Mesothelial cell of epicardium (in vitro differentiated cells): ENCODE measurements around the gene CALN1. TPM values are rescaled to one million over a fixed set of nuclear protein-coding genes. Genes with fewer than 3 reads are reported as not detected.
"Not testable (repeated sequence)": the region's sequence is repeated elsewhere in the genome, so short reads cannot be mapped to it uniquely, and the experiment has no call there.

Source experiments
- DNase-seq, 2 experiments: peaks; one replicate each; pipeline ENCODE4 v3.0.0; 2021; ENCODE audit warnings: low spot score in 2 of 2; ENCODE audit not compliant: unreplicated experiment in 2 of 2
- H3K27ac Mint-ChIP-seq: 2 replicates; pipeline ENCODE4 v1.8.0; 2021; ENCODE audit warnings: mixed read lengths
- H3K27me3 Mint-ChIP-seq: 2 replicates; pipeline ENCODE4 v1.8.0; 2021; ENCODE audit warnings: low read depth, mixed read lengths
- H3K36me3 Mint-ChIP-seq: 2 replicates; pipeline ENCODE4 v1.8.0; 2021; ENCODE audit warnings: mixed read lengths
- H3K4me1 Mint-ChIP-seq: 2 replicates; pipeline ENCODE4 v1.8.0; 2021; ENCODE audit warnings: mixed read lengths
- H3K4me3 Mint-ChIP-seq: 2 replicates; pipeline ENCODE4 v1.8.0; 2021; ENCODE audit warnings: mild to moderate bottlenecking, moderate library complexity, mixed read lengths
- H3K9me3 Mint-ChIP-seq: 2 replicates; pipeline ENCODE4 v1.8.0; 2021; ENCODE audit warnings: mixed read lengths
- total RNA-seq: library from RNA; stranded (reverse); gene quantifications from 3 replicates; pipeline ENCODE4 v1.2.1, GENCODE V29; 2021
- TF ChIP-seq, protein P1 (sequence below): fragments of 200-600 bp; sonication (generic); IDR thresholded peaks from one replicate; pipeline ENCODE4 v1.5.0; 2021; ENCODE audit warnings: antibody characterized with exemption; ENCODE audit not compliant: unreplicated experiment

Gene CALN1
- total RNA-seq, 1 donor from 2014 or later = 1.1 TPM

DNA sequence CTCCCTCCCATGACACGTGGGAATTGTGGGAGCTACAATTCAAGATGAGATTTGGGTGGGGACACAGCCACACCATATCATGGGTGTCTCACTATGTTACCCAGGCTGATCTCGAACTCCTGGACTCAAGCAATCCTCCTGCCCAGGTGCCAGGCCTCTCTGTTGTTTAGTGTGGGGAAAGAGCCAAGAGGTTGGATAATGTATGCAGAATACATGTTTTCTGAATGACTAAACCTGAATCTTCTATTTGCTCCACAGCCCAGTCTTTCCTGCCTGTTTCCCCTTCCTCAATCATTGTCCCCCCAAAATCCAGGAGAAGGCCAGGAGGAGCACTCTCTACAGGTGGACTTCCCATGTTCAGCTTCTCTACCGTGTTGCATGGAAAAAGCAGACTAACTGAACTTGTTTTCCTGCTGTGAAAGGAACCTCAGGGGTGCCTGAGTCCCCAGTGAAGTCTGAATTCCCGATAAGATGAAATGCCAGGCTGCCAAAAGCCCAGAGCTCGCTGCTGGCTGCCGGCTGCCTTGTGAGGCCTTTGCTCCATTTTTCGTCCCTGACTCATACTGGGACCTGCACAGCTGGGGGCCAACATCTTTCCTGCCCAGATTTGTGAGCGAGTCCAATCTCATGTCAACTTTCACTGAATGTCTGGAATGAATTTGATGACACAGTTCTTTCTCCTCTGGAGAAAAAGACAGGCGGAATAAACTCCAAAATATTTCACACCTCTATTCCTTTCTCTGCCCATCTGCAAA, 588.0 kb downstream of the CALN1 start:
- Mint-ChIP-seq H3K27me3 (peaks cover 4% of the 10 kb centered on the region), H3K36me3 (no peaks in the 10 kb centered on the region), H3K9me3 (peaks cover 18% of the 10 kb centered on the region), H3K27ac (no peak overlapping the region), H3K4me3 (no peak overlapping the region), H3K4me1 (peaks cover 6% of the 10 kb centered on the region)
- TF ChIP-seq, protein P1, sequence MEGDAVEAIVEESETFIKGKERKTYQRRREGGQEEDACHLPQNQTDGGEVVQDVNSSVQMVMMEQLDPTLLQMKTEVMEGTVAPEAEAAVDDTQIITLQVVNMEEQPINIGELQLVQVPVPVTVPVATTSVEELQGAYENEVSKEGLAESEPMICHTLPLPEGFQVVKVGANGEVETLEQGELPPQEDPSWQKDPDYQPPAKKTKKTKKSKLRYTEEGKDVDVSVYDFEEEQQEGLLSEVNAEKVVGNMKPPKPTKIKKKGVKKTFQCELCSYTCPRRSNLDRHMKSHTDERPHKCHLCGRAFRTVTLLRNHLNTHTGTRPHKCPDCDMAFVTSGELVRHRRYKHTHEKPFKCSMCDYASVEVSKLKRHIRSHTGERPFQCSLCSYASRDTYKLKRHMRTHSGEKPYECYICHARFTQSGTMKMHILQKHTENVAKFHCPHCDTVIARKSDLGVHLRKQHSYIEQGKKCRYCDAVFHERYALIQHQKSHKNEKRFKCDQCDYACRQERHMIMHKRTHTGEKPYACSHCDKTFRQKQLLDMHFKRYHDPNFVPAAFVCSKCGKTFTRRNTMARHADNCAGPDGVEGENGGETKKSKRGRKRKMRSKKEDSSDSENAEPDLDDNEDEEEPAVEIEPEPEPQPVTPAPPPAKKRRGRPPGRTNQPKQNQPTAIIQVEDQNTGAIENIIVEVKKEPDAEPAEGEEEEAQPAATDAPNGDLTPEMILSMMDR = no peak
- DNase-seq = no peak

DNA sequence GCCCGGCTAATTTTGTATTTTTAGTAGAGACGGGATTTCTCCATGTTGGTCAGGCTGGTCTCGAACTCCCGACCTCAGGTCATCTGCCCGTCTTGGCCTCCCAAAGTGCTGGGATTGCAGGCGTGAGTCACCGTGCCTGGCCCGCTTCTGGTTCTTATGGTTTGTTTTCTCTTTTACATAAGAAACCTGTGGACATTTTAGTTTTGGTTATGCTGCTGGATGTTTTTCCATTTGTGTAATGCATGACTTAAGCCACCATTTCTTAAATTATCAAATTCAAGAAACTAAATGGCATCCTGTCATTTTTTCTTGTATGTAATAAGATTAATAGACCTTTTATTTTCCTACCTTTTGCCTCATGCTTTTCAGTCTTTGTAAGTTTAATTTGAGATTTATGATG, 589.7 kb downstream of the CALN1 start:
- H3K27me3 Mint-ChIP-seq, H3K36me3 Mint-ChIP-seq, DNase-seq, H3K4me3 Mint-ChIP-seq, H3K4me1 Mint-ChIP-seq: not testable (repeated sequence)
- peak overlapping the region; percentile 14 for H3K27ac Mint-ChIP-seq
- peaks cover 18% of the 10 kb centered on the region for H3K9me3 Mint-ChIP-seq

DNA sequence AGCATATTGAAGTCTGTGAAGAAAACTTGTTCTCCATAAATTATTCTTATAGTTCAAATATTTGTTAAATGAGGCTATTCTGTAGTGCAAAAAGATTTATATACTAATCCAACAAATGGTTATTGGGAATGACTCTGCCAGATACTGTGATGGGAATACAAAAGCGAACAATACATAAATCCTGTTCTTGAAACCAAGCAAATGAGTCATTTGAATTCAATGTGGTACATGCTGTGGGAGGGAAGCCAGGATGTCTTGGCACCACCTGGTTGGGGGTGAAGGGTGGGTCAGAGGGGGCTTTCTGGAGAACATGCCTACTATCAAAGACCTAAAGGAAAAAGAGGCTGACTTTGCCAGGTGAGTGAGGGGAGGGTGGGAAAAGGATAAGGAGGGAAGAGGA, 594.2 kb downstream of the CALN1 start:
- DNase-seq = no peak
- Mint-ChIP-seq H3K27me3 (peaks cover 23% of the 10 kb centered on the region), H3K9me3 (peaks cover 18% of the 10 kb centered on the region), H3K27ac (no peak overlapping the region), H3K36me3 (no peaks in the 10 kb centered on the region), H3K4me1 (peaks cover 4% of the 10 kb centered on the region), H3K4me3 (no peak overlapping the region)
- TF ChIP-seq, protein P1 = no peak

DNA sequence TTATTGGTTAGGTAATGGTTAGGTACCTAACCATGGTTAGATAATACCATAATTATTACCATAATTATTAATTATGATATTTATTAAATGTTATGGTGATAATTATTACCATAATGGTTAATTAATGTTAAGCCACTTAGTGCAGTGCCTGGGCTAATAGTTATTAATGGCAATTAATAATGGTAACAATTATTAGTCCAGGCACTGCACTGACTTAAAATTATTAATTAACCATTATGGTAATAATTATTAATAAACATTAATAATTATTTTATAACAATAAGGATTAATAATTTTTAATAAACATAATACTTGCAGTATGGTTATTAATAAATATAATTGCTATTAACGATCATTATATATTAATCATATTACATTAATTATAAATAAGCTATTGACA, 604.0 kb downstream of the CALN1 start:
- H3K36me3 Mint-ChIP-seq = no peaks in the 10 kb centered on the region
- no peak overlapping the region for H3K27ac Mint-ChIP-seq
- peaks cover 11% of the 10 kb centered on the region for H3K9me3 Mint-ChIP-seq

DNA sequence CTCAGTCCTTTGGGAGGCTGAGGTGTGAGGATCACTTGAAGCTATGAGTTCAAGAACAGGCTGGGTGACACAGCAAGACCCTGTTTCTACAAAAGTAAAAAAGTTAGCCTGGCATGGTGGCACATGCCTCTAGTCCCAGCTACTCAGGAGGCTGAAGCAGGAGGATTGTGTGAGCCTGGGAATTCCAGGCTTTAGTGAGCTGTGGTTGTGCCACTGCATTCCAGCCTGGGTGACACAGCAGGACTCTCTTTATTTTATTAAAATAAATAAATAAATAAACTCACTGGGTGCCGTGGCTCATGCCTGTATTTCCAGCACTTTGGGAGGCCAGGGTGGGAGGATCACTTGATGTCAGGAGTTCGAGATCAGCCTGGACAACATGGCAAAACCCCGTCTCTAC, 607.9 kb downstream of the CALN1 start:
- H3K27me3 Mint-ChIP-seq = peaks cover 11% of the 10 kb centered on the region
- no peak for DNase-seq
- TF ChIP-seq, protein P1 = no peak
- H3K4me3 Mint-ChIP-seq = no peak overlapping the region
- no peaks in the 10 kb centered on the region for H3K36me3 Mint-ChIP-seq
- H3K27ac Mint-ChIP-seq = no peak overlapping the region
- H3K4me1 Mint-ChIP-seq = no peaks in the 10 kb centered on the region
- peaks cover 14% of the 10 kb centered on the region for H3K9me3 Mint-ChIP-seq

More for the DNA sequence above, 604.0 kb downstream of the CALN1 start:
- Mint-ChIP-seq H3K4me1 (no peaks in the 10 kb centered on the region), H3K27me3 (peaks cover 5% of the 10 kb centered on the region), H3K4me3 (no peak overlapping the region)
- TF ChIP-seq, protein P1 = no peak
- DNase-seq = no peak

DNA sequence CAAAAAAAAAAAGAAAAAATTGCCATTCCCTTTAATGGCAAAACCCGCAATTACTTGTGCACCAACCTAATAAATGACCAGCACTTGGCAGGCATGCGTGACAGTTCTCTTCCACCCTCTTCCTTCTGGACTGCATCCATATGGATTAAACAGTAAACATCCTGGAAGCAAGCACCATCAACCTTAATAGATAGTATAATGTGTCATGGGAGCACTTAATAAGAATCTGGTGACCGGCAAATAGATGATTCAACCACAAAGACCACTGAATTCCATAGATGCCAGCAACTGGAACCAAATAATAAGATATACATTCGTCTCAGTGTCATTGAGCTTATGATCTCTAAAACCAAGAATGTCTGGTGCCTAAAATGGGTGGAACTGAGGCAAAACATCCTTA, 610.2 kb downstream of the CALN1 start:
- no peaks in the 10 kb centered on the region for H3K36me3 Mint-ChIP-seq
- DNase-seq = no peak
- no peaks in the 10 kb centered on the region for H3K4me1 Mint-ChIP-seq
- no peak overlapping the region for H3K4me3 Mint-ChIP-seq
- H3K9me3 Mint-ChIP-seq = peaks cover 11% of the 10 kb centered on the region
- TF ChIP-seq, protein P1 = no peak
- H3K27me3 Mint-ChIP-seq = peaks cover 21% of the 10 kb centered on the region
- H3K27ac Mint-ChIP-seq = no peak overlapping the region
